Dedifferentiated amniotic fluid mesenchymal stem cell (primary cell): ENCODE results near the gene IL1B.

ENCODE experiments used
- DNase-seq: peaks from one replicate; pipeline ENCODE4 v3.0.0-alpha.2; 2016; ENCODE audit errors: extremely low spot score

The IL1B gene

GRCh38 chr2:112783187-112783714 is 53.3 kb downstream of the IL1B start:
- no peak for DNase-seq

DNA sequence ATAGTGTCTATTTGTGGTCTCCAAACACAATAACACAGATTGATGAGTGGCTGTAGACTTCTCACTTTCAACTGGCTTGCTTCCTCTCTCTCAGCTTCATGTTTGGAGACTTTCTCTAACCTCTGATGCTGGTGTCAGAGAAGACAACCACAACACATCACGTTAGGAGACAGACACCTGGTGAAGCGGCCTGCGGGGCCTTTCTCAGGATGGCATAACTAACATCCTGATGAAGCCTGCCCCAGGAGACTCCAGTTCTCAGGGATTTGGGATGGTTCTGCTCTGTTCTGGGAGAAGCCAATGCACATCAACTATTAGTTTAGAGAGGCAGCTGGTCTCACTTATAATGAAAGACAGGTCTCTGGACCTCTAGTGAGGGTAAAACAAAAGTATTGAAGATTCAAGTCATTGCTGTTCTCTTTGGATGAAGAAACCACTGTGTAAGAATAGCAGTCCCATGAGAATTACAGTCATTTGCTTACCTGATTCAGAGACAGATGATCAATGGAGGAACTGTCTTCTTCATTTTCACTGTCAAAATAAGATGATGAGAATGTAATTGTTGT is 54.3 kb downstream of the IL1B start:
- no peak for DNase-seq
